Measurements from ENCODE around the gene SCYGR2. TPM values are rescaled to one million over a fixed set of nuclear protein-coding genes. Genes with fewer than 3 reads are reported as not detected.
"Not testable (repeated sequence)": the region's sequence is repeated elsewhere in the genome, so short reads cannot be mapped to it uniquely, and the experiment has no call there.

Gene SCYGR2, protein sequence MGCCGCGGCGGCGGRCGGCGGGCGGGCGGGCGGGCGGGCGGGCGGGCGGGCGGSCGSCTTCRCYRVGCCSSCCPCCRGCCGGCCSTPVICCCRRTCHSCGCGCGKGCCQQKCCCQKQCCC
- polyA plus RNA-seq (2012; ENCODE audit: insufficient read depth, insufficient read length, low read depth) = not detected

DNA sequence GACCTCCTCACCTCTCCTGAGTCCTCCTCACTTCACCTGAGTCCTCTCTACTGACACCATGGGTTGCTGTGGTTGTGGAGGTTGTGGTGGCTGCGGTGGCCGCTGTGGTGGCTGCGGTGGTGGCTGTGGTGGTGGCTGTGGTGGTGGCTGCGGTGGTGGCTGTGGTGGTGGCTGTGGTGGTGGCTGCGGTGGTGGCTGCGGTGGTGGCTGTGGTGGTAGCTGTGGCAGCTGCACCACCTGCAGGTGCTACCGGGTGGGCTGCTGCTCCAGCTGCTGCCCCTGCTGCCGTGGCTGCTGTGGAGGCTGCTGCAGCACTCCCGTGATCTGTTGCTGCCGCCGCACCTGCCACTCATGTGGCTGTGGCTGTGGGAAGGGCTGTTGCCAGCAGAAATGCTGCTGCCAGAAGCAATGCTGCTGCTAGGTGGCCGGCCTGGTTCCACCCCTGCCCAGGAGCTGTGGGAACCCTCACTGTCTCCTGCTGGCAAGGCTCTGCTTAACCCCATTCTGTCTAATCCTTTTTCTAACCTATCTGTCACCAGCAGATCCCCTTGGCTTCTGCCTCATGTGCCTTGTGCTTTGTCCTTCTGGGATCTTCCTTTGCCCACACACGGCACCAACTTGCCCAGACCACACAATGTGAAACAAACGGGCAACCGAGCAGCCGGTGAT is at the start of gene SCYGR2:
TSS of gene SCYGR2 (plus strand) at position 59 of the 669 bp plus-strand sequence. CDS start at position 59, 0 bp downstream.
- not testable (repeated sequence) for H3K36me3 ChIP-seq; H3K9me3 ChIP-seq; DNase-seq; H3K4me3 ChIP-seq (ENCODE audit: low read depth, low read length); H3K27me3 ChIP-seq; H3K4me1 ChIP-seq

DNA sequence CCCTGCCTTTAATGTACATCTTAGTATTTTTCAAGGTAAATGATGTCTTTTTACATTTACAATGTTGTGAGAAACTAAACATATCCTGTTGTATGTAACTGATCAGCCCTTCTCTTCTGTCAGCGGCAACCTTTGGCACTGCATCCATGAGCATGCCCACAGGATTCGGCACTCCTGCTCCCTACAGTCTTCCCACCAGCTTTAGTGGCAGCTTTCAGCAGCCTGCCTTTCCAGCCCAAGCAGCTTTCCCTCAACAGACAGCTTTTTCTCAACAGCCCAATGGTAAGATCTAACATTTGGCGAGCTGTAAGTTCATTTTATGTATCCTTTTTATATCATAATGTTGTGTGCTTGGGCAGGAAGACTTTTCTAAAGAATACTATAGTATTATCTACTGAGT is 46.9 kb upstream of the SCYGR2 start:
- DNase-seq = no peak
- H3K4me1 ChIP-seq = no peaks in the 10 kb centered on the region
- H3K27me3 ChIP-seq = no peaks in the 10 kb centered on the region
- H3K4me3 ChIP-seq (ENCODE audit: low read depth, low read length) = no peak overlapping the region
- TF ChIP-seq, protein P1, sequence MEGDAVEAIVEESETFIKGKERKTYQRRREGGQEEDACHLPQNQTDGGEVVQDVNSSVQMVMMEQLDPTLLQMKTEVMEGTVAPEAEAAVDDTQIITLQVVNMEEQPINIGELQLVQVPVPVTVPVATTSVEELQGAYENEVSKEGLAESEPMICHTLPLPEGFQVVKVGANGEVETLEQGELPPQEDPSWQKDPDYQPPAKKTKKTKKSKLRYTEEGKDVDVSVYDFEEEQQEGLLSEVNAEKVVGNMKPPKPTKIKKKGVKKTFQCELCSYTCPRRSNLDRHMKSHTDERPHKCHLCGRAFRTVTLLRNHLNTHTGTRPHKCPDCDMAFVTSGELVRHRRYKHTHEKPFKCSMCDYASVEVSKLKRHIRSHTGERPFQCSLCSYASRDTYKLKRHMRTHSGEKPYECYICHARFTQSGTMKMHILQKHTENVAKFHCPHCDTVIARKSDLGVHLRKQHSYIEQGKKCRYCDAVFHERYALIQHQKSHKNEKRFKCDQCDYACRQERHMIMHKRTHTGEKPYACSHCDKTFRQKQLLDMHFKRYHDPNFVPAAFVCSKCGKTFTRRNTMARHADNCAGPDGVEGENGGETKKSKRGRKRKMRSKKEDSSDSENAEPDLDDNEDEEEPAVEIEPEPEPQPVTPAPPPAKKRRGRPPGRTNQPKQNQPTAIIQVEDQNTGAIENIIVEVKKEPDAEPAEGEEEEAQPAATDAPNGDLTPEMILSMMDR (IDR thresholded peaks at IDR 0.05; ENCODE audit: low read depth, low read length) = no peak
- no peaks in the 10 kb centered on the region for H3K9me3 ChIP-seq
- H3K36me3 ChIP-seq = peaks cover 25% of the 10 kb centered on the region

DNA sequence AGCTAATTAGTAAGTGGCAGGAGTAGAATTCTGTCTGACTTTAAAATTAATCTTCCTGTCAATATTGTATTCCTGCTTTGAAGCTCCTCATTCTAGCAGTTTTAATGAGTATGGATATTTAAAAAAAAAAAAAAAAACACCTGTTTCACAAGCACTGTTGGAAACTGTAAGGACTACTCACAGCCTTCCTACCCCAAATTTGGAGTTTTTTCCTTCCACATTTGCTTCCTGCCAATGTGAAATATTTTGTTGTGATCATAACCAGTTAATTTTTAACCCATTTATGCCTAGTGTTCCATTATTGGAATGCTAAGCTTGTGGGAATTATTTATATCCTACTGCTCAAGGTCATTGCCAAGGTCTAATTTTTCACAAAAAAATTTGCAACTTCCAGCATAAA is 36.1 kb upstream of the SCYGR2 start:
- TF ChIP-seq, protein P1 (IDR thresholded peaks at IDR 0.05; ENCODE audit: low read depth, low read length) = no peak
- H3K4me3 ChIP-seq (ENCODE audit: low read depth, low read length) = no peak overlapping the region
- H3K36me3 ChIP-seq = no peaks in the 10 kb centered on the region
- no peaks in the 10 kb centered on the region for H3K9me3 ChIP-seq
- no peaks in the 10 kb centered on the region for H3K27me3 ChIP-seq
- no peak for DNase-seq
- H3K4me1 ChIP-seq = no peaks in the 10 kb centered on the region

DNA sequence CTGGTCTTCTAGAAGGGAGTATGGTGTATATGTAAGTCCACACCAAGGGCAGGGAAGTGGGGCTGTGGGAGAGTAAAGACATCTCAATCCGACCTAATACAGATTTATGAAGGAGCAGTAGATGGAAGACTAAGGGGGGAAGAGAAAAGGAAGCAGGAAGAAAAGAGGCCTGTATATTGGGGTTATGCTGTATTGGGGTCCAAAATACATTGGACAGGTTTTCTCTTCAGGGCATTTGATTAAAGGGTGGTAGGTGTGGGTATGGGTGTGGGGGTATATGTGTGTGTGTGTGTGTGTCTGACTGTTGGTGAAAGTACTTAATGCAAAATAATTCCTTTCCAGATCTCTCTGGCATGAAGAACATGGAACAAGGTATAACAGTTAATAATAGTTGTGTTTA is 33.6 kb upstream of the SCYGR2 start:
- no peak overlapping the region for H3K4me3 ChIP-seq (ENCODE audit: low read depth, low read length)
- DNase-seq = no peak
- H3K4me1 ChIP-seq = no peaks in the 10 kb centered on the region
- TF ChIP-seq, protein P1 (IDR thresholded peaks at IDR 0.05; ENCODE audit: low read depth, low read length) = no peak
- H3K9me3 ChIP-seq = no peaks in the 10 kb centered on the region
- H3K27me3 ChIP-seq = peaks cover under 1% of the 10 kb centered on the region; the same call in 1 of the 2 replicates
- no peaks in the 10 kb centered on the region for H3K36me3 ChIP-seq

DNA sequence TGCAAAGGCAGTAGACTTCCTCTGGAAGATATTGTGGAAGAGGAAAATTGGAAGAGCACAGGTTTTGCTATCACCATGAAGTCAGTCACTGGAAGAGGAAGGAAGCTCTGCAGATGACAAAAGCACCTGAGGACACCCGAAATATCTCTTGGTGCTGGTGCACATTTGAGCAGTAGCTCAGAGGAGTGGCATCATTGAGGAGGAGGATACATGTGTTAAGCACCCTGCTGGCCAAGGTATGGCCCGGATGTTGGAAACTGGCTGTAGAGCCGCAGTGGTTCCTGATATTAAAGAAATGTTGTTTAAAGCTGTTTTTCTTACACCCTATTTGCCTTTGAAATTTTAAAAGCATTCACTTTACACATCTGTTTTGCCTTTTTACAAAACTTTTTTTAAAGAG is 32.7 kb upstream of the SCYGR2 start:
- no peak for DNase-seq
- H3K9me3 ChIP-seq = no peaks in the 10 kb centered on the region
- H3K4me1 ChIP-seq = no peaks in the 10 kb centered on the region
- TF ChIP-seq, protein P1 (IDR thresholded peaks at IDR 0.05; ENCODE audit: low read depth, low read length) = no peak
- H3K4me3 ChIP-seq (ENCODE audit: low read depth, low read length) = no peak overlapping the region
- no peaks in the 10 kb centered on the region for H3K36me3 ChIP-seq
- H3K27me3 ChIP-seq = peaks cover 8% of the 10 kb centered on the region; the same call in 1 of the 2 replicates

DNA sequence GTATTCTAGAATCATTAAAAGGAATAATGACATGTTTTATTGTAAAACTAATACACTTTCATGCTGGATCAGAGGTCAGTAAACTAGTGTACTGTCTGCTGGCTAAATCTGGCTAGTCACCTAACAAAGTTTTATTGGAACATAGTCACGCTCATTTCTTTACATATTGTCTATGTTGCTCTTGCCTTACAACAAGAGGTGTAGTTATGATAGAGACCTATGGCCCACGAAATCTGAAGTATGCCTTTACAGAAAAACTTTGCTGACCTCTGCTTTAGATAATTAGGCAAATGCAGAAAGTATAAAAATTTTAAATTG is 29.9 kb upstream of the SCYGR2 start:
- Histone ChIP-seq H3K27me3 (peaks cover 12% of the 10 kb centered on the region; the same call in 1 of the 2 replicates), H3K4me1 (no peaks in the 10 kb centered on the region), H3K36me3 (no peaks in the 10 kb centered on the region), H3K4me3 (ENCODE audit: low read depth, low read length) (no peak overlapping the region), H3K9me3 (no peaks in the 10 kb centered on the region)
- TF ChIP-seq, protein P1 (IDR thresholded peaks at IDR 0.05; ENCODE audit: low read depth, low read length) = no peak
- DNase-seq = no peak
